Pons (tissue), 1 donor: ENCODE results near the gene SAMMSON.

Experiments used
- DNase-seq: peaks from one replicate; pipeline ENCODE4 v3.0.0-alpha.2; 2016; ENCODE audit warnings: low spot score

The SAMMSON gene

GRCh38 chr3:70011582-70011981, 12.0 kb downstream of the SAMMSON start:
- DNase-seq: no peak

GRCh38 chr3:70020906-70021660, 21.6 kb downstream of the SAMMSON start:
- no peak for DNase-seq

GRCh38 chr3:70028361-70028760, 28.8 kb downstream of the SAMMSON start:
- no peak for DNase-seq

- DNase-seq: no peak
Observed at GRCh38 chr3:70038693-70039092, 39.2 kb downstream of the SAMMSON start.

- DNase-seq: peak; percentile 28
Observed at GRCh38 chr3:70040386-70040785, 40.9 kb downstream of the SAMMSON start.

- peak; percentile 53 for DNase-seq
Observed at GRCh38 chr3:70042641-70043040, 43.1 kb downstream of the SAMMSON start.

- DNase-seq: no peak
Observed at GRCh38 chr3:70049761-70050160, 50.2 kb downstream of the SAMMSON start.

- DNase-seq: no peak
Observed at GRCh38 chr3:70053293-70053692, 53.8 kb downstream of the SAMMSON start.

- DNase-seq: no peak
Observed at GRCh38 chr3:70056081-70056480, 56.5 kb downstream of the SAMMSON start.

GRCh38 chr3:70057426-70057825, 57.9 kb downstream of the SAMMSON start:
- no peak for DNase-seq

GRCh38 chr3:70061096-70061495, 61.6 kb downstream of the SAMMSON start:
- DNase-seq: no peak

- peak; percentile 84 for DNase-seq
Observed at GRCh38 chr3:70064194-70064779, 64.8 kb downstream of the SAMMSON start.

- no peak for DNase-seq
Observed at GRCh38 chr3:70065696-70066253, 66.2 kb downstream of the SAMMSON start.

- DNase-seq: no peak
Observed at GRCh38 chr3:70067860-70068521, 68.5 kb downstream of the SAMMSON start.

GRCh38 chr3:70069557-70069956, 70.0 kb downstream of the SAMMSON start:
- no peak for DNase-seq

- no peak for DNase-seq
Observed at GRCh38 chr3:70071138-70071537, 71.6 kb downstream of the SAMMSON start.

GRCh38 chr3:70072180-70072579, 72.6 kb downstream of the SAMMSON start:
- DNase-seq: peak; percentile 26

- DNase-seq: no peak
Observed at GRCh38 chr3:70072754-70073153, 73.2 kb downstream of the SAMMSON start.

- DNase-seq: no peak
Observed at GRCh38 chr3:70075101-70075500, 75.6 kb downstream of the SAMMSON start.

GRCh38 chr3:70076396-70076795, 76.9 kb downstream of the SAMMSON start:
- DNase-seq: no peak

- DNase-seq: no peak
Observed at GRCh38 chr3:70078778-70079177, 79.2 kb downstream of the SAMMSON start.

GRCh38 chr3:70085613-70086012, 86.1 kb downstream of the SAMMSON start:
- no peak for DNase-seq

- DNase-seq: no peak
Observed at GRCh38 chr3:70086336-70086735, 86.8 kb downstream of the SAMMSON start.
